NCI-H1417 (cell line): ENCODE measurements around the gene ZFP36L2.
"Not testable (repeated sequence)": the region's sequence is repeated elsewhere in the genome, so short reads cannot be mapped to it uniquely, and the experiment has no call there.

Source experiments
- DNase-seq, 3 experiments: peaks; one replicate each; lab custom pipeline; 2025; lab: John Stamatoyannopoulos, UW

Gene ZFP36L2

GRCh38 chr2:43207553-43208300 is 18.7 kb downstream of the ZFP36L2 start:
- peak in 1 of 3 experiments; percentile 13 for DNase-seq

DNA sequence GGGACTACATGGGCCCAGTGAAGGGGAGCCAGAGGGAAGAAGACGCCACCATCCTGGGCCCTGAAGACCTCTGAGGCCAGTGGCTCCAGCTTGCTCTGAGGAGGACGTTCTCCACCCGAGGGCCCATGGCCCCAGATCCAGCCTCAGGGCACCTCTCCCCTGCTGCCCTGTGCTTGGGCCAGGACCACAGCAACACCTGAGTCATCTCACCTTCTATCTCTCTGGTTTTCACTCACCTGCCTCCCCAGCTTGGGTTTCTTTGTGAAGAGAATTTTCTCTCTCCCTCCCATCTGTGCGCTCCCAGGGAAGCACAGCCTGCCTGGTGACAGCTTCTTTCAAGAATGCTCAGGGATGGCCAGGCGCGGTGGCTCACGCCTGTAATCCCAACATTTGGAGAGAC is 19.8 kb downstream of the ZFP36L2 start:
- no peak for DNase-seq

GRCh38 chr2:43203373-43203772 is 23.0 kb downstream of the ZFP36L2 start:
- no peak for DNase-seq

- DNase-seq = no peak
These were observed 24.1 kb downstream of the ZFP36L2 start for GRCh38 chr2:43202289-43202688.

- no peak for DNase-seq
These were observed 24.9 kb downstream of the ZFP36L2 start for GRCh38 chr2:43201497-43201896.

GRCh38 chr2:43201016-43201415 is 25.4 kb downstream of the ZFP36L2 start:
- DNase-seq = no peak

- DNase-seq = no peak
These were observed 26.6 kb downstream of the ZFP36L2 start for GRCh38 chr2:43199492-43200488.

DNA sequence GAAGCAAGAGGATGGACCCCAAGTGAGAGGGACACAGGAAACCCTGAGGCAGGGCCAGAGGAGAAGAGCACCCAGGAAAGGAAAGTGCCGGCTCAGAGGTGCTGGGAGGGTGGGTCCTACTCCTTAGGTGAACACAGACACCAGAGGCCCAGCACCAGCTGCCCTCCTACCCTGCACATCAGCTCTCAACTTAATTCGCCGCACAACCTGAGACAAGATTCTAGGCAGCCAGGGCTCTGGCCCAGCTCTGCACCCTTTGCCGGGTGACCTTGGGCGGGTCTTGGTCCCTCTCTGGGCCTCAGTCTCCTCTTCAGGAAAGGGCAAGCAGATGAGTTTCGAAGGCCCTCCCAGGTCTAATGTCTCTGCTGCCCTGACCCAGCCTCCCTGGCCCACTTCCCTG is 28.1 kb downstream of the ZFP36L2 start:
- DNase-seq = no peak

GRCh38 chr2:43197588-43197896 is 28.9 kb downstream of the ZFP36L2 start:
- DNase-seq = no peak

DNA sequence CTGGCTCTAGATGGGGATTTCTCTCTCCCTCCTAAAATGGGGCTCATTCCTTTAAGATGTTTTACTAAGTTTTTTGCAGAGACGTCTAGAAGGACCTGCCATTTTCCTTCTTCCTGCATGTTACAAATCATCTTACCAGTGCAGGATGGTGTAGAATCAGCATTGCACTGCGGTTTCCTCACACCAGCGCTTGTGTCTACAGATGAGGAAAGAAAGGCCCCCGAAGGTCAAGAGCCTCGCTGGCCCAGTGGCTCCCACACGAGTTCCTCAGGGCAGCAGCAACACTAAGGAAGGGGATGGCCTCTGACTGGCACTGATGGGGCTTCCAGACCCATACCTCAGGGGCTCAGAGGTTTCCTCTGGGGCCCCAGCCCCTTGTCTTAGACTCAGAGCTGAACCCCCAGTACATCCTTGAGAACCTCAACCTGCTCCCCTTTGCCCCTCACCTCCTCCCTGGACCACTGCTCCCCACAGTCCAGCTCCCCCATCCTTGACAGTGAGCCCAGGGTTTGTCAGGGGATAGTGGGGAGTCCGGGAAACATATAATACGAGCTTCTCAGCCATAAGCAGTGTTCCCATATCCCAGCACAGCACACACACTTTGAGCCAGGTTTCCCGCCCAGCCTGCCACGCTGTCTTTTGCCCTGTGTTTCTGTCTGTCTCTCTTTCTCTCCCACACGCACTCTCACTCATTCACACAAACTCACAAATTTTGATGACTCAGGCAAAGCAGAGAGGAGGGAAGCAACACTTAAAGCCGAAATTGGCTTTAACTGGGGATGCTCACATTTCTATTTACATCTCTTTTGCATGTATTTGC is 29.4 kb downstream of the ZFP36L2 start:
- no peak for DNase-seq

GRCh38 chr2:43194121-43194869 is 32.1 kb downstream of the ZFP36L2 start:
- no peak for DNase-seq

GRCh38 chr2:43193652-43194120 is 32.7 kb downstream of the ZFP36L2 start:
- DNase-seq = no peak

GRCh38 chr2:43192744-43193651 is 33.4 kb downstream of the ZFP36L2 start:
- no peak for DNase-seq

- DNase-seq = no peak
These were observed 34.4 kb downstream of the ZFP36L2 start for GRCh38 chr2:43191947-43192516.

- DNase-seq = no peak
These were observed 35.9 kb downstream of the ZFP36L2 start for GRCh38 chr2:43190311-43191052.

- DNase-seq = not testable (repeated sequence)
These were observed 36.5 kb downstream of the ZFP36L2 start for GRCh38 chr2:43189861-43190260.

- DNase-seq = no peak
These were observed 37.6 kb downstream of the ZFP36L2 start for GRCh38 chr2:43188561-43189386.

DNA sequence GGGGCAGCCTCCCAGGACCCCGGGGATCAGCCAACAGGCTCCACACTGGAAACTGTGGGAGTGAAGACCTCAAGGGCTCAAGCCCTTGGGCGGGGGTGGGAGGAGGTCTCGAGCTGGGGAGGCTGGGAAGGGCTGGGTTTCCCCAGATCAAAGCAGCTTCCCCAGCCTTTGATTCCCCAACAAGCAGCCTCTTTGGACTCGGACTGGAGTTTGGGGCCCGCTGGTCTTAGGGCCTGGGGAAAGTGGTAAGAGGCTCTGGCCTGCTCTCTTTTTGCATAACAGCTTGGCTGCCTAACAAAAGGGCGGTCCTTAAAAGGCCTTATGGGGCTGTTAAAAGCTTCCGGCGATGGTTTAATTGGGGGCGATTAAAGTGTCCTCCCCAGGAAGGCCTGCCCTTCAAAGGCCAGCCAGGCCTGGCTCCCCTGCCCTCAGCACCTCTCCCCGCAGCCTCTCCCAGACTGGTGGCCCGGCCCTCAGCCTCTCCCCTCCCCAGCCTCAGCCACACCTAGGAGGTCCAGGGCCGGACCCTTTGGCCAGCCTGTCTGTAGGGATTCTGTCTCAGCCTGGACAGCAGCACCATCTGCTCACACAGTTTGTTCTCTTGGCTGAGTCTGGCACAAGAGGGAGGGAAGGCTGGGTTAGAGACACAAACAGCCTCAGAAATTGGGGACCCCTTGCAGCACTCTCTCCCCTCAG is 39.6 kb downstream of the ZFP36L2 start:
- no peak for DNase-seq
